HG03196 (cell line): ENCODE results near the gene COLEC12.

ENCODE experiments used
- ATAC-seq: cut with Tn5 transposase; IDR thresholded peaks from one replicate; pipeline ENCODE4 v1.9.1; 2021; ENCODE audit not compliant: unreplicated experiment

Gene COLEC12

GRCh38 chr18:500632-501405 is at the start of gene COLEC12:
Gene COLEC12, minus strand, starts transcription at chr18:500701. Its CDS starts 187 bp downstream, at chr18:500514.
- no peak for ATAC-seq

DNA sequence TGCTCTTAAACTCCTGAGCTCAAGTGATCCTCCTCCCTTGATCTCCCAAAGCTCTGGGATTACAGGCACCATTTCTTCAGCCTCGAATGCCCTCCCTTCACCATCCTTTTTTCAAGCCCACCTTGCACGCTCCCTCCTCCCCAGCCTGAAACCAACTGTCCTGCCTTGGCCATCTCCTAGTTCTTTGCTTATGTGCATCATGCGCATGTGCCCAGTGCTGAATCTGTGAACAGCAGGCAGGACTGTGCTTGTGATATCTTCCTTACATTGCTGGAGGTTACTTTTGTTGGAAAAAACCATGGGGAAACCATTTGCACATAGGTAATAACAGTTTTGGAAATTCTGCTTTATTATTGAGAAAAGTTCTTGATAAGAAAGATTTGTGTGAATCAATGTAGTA is 49.5 kb upstream of the COLEC12 start:
- no peak for ATAC-seq

DNA sequence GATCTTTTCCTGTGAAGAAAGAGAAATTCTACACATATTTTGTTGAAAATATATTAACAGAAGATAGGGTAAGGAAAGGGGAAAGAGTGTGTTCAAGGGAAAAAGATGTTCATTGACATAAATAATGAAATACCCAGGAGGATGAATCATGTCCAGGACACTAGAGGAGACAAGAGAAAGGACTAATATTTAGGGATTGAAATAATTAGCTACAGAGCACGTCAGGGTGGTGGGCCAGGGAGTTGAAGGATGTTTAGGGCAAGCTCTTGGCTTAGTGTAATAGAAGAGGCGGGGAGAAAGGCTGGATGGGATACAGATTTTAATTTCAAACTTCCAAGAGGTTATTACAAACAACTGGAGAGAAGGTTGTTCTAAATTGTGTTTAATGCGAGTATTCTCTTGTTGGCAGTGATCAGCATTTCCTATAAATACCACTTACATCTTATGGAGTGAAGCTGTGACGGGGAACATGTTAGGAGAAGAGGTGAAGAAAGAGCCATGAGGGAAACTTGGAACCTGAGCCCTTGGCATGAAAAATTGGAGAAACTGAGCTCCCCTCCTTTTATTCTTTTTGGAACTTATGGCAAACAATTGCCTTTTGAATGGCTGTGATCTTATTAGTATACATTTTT is 43.1 kb upstream of the COLEC12 start:
- ATAC-seq, result no peak

DNA sequence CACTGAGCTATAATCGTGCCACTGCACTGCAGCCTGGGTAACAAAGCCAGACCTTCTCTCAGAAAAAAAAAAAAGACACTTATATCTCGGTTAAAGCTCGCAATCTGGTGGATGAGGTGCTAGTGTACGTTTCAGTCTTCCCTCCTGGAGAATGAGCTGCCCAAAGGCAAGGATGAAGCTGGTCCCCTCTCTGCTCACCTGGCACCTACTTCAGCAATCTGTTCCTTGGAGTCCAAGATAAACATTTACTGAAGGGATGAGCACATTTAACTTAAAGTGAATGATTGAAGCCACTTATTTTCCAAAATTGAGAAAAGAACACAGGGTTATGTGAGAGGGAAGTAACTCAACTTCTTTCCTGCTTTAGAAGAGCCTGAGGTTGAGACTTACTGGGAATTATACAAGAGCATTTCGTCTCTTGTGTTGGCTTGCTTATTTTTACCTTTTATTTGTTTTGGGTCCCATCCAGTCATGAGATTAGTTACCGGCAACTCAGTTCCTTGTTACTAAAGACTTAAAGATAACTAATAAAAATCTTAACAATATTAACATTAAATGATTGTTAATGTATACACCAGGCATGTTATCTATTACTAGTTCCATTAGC is 33.6 kb upstream of the COLEC12 start:
- ATAC-seq, result no peak

- ATAC-seq, result no peak
Measured at GRCh38 chr18:532632-533031, 32.1 kb upstream of the COLEC12 start.

DNA sequence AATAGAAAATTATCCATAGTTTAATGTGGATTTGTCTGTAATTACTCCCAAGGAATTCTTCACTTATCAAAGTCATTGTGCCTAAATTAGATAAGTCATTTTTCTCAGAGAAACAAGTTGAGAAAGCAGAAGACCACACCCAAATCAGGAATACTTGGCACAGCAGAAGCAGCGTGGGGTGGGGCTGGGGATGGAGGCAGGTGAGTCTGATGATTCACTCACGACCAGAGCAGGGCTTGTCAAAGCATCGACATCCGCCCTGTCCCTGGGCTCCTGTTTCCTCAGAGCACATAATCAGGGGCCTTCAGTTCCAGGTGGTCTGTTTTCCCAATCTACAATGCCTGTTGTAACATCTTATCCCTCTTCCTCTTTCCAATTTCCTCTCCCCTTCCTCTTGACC is 31.5 kb upstream of the COLEC12 start:
- no peak for ATAC-seq

GRCh38 chr18:527146-527545 is 26.6 kb upstream of the COLEC12 start:
- ATAC-seq, result no peak

- no peak for ATAC-seq
Measured at GRCh38 chr18:526681-527080, 26.2 kb upstream of the COLEC12 start.

DNA sequence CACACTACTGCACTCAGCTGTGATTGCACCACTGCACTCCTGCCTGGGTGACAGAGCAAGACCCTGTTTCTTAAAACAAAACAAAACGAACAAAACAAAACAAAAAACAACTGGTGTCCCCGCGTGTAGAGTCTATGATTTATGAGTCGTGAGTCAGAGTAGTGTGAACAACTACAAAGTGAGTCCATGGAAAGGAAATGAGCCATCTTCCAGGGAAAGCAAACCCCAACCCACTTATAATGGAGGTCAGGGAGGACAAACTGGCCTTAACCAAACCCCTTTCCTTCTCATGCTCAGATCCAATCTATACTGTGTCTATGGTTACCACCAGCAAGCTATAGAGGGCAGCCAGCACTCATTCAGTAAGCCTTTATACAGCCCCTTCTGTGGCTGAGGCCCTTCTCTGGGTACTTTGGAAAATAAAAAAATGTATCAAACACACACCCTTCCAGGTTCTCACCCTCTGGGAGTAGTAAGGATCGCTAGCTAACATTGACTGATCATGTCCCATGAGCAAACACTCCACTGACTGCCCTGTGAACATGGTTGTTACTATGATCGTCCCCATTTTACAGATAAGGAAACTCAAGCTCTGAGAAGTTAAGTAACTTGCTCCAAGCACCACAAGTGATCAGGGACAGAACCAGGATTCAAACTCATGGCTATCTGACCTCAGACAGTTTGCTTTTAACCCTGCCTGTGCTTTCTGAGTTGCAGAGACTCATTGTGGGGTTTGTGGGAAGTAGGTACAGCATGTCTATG is 24.7 kb upstream of the COLEC12 start:
- ATAC-seq, result no peak

DNA sequence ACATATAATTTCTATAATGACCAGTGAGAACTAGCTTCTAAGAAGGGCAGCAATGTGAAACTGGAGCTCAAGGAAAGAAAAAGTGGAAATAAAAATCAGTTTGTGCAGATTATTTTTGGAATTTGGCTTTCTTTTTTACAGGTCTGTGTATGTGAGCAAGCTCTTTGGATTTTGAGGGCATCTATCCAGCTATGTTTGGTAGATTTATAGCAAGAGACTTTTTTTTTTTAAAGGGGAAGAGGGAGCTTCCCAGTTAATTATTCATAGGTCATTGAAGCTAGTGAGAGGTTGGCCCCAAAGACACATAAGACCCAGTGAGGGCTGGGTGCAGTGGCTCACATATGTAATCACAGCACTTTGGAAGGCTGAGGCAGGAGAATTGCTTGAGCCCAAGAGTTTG is 24.0 kb upstream of the COLEC12 start:
- ATAC-seq, result no peak

DNA sequence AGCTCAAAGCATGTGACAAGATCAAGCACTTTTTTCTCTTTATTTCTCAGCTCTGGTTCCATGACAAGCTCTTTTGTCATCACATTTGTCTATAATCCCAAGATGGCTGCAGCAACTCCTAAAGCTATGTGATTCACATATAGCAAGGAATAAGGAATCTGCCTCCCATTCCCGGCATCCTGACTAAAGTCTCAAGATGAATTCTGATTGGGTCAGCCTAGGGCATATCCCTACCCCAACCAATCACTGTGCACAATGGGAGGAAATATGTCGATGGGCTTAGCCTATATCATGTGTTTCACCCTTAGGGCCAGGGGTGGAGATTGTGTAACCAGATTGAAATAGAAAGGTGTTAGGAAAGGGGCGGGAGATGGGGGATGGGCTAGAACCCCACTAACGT is 23.1 kb upstream of the COLEC12 start:
- ATAC-seq, result no peak

DNA sequence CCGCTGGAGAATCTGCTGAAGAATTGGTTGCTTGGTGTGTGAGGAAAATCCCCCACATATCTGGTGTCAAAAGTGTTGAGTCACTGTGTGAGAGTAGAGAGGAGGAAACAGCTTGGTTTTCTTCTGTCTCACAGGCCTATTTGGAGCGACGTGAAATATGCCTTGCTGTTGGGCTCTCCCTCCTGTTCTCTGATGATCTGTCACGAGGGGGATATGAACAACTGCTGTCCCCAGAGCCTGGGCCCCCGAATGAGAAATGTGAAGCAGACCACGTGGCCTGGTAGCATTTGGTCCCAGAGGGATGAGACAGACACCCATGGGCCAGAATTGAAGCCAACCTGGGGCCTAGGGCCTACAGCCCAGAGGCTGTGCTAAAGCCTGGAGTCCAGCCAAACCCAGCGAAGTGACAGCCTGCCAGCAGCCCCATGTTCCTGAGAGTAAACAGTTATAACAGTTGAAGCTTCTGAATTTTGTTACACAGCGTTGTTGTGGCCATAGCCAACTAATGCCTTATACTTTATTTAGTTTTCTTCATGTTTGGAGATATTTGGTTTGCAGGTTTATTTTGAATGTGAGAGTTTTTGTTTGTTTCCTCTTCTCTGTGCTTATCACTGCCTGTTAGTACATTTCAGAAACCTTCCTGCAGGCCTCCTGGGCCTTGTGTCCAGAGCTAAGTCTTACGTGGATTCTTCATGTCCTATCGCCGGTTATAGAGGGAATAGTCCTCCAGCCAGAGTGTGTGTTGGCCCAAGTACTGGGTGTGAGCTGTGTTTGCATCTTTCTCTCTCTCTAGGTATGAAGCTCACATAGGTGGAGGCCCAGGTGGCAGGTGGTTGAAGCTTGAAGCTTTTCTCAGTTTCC is 18.7 kb upstream of the COLEC12 start:
- peak; percentile 87 for ATAC-seq

DNA sequence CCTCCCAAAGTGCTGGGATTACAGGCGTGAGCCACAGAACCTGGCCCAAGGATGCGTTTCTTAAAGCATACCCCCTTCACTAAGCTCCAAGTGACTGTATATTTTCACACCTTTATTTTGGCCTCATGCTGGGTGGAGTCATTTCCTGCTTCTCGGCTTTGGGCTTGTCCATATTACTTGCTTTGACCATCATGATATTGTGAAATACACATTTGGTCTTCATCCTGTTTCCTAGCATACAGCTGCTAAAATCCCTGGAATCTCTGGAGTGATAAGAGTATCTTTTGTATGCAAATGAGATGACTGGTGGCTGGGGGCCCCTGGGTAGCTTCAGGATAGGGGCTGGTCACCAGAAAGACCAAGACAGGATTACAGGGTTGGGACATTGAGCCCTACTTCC is 17.6 kb upstream of the COLEC12 start:
- ATAC-seq, result no peak

- ATAC-seq, result no peak
Measured at GRCh38 chr18:515838-516237, 15.3 kb upstream of the COLEC12 start.

DNA sequence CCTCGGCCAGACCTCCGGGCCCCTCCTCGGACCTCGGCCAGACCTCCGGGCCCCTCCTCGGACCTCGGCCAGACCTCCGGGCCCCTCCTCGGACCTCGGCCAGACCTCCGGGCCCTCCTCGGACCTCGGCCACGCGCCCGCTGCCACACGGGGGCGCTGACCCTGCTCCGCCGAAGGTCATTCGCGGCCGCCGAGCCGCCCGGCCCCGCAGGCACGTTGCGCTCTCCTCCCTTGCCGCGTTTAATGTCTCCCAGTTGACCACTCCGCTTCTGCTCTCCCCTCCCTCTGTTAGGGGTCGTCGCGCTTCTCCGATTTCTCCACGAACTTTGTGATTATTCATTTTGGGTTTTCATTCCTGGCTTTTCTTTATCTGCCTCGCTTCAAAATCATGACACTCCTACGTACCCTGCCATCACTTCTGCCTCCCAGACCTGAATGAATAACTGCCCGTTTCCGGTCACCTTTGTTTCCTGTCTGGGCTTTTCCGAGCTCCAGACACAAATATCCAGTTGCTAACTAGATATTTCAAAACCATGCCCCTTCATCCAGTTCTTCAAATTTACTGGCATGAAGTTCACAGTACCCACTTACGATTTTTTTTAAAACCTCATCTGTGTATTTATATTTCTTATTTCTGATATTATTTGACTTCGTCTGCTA is 14.8 kb upstream of the COLEC12 start:
- ATAC-seq, result no peak

- no peak for ATAC-seq
Measured at GRCh38 chr18:513826-514530, 13.5 kb upstream of the COLEC12 start.

- no peak for ATAC-seq
Measured at GRCh38 chr18:512957-513356, 12.5 kb upstream of the COLEC12 start.

- ATAC-seq, result no peak
Measured at GRCh38 chr18:508835-509234, 8.3 kb upstream of the COLEC12 start.

- no peak for ATAC-seq
Measured at GRCh38 chr18:507636-508035, 7.1 kb upstream of the COLEC12 start.

DNA sequence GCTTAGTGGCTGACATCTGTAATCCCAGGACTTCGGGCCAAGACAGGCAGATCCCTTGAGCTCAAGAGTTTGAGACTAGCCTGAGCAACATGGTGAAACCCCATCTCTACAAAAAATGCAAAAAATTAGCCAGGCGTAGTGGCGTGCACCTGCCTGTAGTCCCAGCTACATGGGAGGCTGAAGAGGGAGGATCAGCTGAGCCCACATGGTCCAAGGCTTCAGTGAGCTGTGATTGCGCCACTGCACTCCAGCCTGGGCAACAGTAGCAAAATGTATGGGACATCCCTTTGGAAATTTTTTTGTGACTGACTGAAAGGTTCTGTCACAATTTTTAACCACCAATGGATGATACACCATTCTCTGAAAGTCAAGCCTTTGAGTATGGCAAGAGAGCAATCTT is 6.3 kb upstream of the COLEC12 start:
- ATAC-seq, result no peak
